Astrocyte (in vitro differentiated cells and primary cell): ENCODE data around the gene SERPINA10.

ENCODE experiments used
- EZH2 ChIP-seq: IDR thresholded peaks from 2 replicates; pipeline ENCODE4 v1.6.1; 2012; ENCODE audit warnings: mild to moderate bottlenecking, low read length, inconsistent platforms; ENCODE audit not compliant: insufficient read depth
- TF ChIP-seq, protein P1 (sequence below): IDR thresholded peaks from 2 replicates; pipeline ENCODE4 v1.5.1; 2011; ENCODE audit warnings: low read depth, mild to moderate bottlenecking, inconsistent platforms, low read length, moderate library complexity; ENCODE audit not compliant: insufficient read depth

DNA sequence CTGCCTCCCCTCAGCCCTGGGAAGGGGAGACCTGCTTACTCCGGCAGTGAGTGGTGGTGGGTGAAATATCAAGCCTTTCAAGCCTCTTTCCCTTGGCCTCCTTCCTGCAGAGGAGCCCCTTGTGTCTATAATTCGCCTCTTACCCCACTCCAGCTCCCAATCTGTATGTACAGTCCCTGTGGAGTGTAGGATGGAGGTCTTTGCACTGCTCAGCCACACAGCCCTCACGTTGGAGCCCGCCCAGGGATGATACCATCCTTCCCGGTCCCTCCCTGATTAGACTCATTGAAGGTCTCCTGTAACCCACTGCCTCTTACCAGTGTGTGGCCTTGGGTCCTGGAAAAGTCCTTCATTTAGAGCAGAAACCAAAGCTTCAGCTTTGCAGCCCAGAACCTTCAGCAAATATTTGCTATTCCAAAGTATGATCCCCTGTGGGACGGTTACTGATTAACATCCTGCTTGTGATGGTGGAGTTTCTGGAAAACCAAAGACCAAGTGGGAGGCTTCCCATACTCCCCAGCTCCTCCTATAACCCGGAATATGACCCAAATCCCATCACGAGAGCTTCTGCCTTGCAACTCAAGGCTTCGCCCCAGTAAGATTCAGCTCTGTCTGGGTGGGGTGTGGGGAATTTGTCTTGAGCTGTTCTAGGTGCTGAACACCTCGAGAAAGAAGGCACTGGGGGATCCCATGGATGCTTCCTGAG, at the start of gene SERPINA10:
- TF ChIP-seq, protein P1, sequence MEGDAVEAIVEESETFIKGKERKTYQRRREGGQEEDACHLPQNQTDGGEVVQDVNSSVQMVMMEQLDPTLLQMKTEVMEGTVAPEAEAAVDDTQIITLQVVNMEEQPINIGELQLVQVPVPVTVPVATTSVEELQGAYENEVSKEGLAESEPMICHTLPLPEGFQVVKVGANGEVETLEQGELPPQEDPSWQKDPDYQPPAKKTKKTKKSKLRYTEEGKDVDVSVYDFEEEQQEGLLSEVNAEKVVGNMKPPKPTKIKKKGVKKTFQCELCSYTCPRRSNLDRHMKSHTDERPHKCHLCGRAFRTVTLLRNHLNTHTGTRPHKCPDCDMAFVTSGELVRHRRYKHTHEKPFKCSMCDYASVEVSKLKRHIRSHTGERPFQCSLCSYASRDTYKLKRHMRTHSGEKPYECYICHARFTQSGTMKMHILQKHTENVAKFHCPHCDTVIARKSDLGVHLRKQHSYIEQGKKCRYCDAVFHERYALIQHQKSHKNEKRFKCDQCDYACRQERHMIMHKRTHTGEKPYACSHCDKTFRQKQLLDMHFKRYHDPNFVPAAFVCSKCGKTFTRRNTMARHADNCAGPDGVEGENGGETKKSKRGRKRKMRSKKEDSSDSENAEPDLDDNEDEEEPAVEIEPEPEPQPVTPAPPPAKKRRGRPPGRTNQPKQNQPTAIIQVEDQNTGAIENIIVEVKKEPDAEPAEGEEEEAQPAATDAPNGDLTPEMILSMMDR, result no peak
- no peak for TF ChIP-seq EZH2
